ENCODE measurements around the gene RAD50.
A peak's percentile ranks its signal among the peaks of the same experiment; 100 is the strongest.
"Not testable (repeated sequence)": the region's sequence is repeated elsewhere in the genome, so short reads cannot be mapped to it uniquely, and the experiment has no call there.

The RAD50 gene
- total RNA-seq = 1.3 to 7.4 (median 4.8) reads per million in 17 experiments

DNA sequence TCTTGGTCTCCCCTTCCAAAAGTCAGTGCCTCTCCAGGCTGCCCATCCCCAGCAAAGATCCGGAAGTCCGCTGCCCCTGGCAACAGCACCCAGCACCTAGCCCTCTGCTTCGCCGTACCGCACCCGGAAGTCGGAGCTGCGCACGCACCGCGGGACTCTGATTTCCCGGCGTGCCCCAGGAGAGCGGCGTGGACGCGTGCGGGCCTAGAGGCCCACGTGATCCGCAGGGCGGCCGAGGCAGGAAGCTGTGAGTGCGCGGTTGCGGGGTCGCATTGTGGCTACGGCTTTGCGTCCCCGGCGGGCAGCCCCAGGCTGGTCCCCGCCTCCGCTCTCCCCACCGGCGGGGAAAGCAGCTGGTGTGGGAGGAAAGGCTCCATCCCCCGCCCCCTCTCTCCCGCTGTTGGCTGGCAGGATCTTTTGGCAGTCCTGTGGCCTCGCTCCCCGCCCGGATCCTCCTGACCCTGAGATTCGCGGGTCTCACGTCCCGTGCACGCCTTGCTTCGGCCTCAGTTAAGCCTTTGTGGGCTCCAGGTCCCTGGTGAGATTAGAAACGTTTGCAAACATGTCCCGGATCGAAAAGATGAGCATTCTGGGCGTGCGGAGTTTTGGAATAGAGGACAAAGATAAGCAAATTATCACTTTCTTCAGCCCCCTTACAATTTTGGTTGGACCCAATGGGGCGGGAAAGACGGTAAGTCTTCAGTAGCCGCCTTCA is at the start of gene RAD50:
RAD50 (plus strand) TSS at position 215 of the 715 bp plus-strand sequence; CDS start at position 563, 348 bp downstream.
- DNase-seq = peak; percentile 93 to 96 (median 94)

DNA sequence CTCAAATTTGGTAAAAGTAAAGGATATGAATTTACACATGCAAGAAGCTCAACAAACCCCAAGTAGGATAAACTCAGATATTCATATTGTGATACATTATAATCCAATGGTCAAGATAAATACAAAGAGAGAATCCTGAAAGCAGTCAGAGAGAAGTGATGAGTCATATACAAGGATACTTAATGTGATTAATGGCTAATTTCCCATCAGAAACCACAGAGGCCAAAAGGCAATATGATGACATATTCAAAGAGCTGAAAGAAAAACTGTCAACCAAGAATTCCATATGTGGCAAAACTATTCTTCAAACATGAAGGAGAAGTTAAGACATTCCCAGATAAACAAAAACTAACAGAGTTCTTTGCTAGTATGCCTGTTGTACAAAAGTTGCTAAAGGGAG is 46.7 kb upstream of the RAD50 start:
- no peak for DNase-seq

DNA sequence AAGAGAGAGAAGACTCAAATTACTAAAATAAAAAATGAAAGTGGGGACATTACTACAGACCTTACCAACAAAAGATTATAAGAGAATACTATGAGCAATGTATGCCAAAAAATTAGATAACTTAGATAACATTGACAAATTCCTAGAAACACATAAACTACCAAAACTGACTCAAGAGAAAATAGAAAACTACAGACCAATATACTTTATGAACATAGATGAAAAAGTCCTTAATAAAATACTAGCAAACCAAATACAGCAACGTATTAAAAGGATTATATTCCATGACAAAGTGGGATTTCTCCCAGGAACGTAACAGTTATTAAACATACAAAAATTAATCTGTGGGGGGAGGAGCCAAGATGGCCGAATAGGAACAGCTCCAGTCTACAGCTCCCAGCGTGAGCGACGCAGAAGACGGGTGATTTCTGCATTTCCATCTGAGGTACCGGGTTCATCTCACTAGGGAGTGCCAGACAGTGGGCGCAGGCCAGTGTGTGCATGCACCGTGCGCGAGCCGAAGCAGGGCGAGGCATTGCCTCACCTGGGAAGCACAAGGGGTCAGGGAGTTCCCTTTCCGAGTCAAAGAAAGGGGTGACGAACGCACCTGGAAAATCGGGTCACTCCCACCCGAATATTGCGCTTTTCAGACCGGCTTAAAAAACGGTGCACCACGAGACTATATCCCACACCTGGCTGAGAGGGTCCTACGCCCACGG is 43.0 kb upstream of the RAD50 start:
- DNase-seq = not testable (repeated sequence)

DNA sequence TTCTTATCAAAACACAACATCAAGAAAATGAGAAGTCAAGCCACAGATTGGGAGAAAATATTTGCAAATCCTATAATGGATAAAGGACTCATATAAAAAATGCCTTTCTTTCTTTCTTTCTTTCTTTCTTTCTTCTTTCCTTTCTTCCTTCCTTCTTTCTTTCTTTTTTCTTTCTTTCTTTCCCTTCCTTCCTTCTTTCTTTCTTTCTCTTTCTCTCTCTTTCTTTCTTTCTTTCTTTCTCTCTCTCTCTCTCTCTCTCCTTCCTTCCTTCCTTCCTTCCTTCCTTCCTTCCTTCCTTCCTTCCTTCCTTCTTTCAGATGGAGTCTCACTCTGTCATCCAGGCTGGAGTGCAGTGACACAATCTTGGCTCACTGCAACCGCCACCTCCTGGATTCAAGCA is 34.7 kb upstream of the RAD50 start:
- not testable (repeated sequence) for DNase-seq

DNA sequence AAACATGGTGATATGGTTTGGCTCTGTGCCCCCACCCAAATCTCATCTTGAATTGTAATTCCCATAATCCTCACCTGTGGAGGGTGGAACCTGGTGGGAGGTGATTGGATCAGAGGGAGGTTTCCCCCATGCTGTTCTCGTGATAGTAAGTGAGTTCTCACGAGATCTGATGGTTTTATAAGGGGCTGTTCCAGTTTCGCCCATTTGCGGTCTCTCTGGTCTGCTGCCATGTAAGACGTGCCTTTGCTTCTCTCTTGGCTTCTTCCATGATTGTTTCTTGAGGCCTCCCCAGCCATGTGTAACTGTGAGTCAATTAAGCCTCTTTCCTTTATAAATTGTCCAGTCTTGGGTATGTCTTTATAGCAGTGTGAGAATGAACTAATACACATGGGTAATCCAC is 31.9 kb upstream of the RAD50 start:
- not testable (repeated sequence) for DNase-seq

GRCh38 chr5:132525299-132525724 is 31.5 kb upstream of the RAD50 start:
- DNase-seq = peak in 2 of 4 experiments; percentile 15 to 19

DNA sequence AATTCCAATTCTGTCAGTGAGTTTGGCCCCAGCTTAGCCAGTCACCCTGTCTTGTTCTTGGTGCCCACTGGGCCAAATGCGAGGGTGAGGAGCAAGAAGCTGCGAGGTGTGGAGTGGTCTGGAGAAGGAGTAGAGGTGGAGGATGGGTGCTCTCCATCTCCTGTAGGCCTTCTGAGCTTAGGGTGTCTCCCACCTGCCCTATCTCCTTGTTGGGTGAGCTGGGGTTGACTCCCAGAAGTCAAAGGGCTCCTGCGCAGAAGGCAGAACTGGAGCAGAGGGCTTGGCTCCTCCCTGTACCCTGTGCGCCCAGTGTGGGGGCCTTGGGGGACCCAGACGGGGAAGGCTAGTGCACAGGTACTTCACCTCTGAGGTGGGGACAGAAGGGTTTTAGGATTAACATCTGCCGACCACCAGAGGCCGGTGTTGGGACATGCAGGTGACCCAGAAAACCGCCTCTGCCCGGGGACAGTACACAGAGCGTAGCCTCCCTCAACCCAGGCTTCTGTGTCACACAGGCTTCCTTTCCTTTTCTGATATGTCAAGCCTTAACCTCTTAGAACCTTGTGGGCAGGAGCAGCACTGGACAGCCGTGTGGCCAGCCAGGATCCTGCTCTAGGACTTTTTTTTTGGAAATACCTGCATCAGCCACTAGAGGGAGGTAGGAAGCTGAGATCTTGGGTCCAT is 30.3 kb upstream of the RAD50 start:
- DNase-seq = peak; percentile 69 to 85 (median 72)

- DNase-seq = peak in 1 of 4 experiments; percentile 3
Measured at GRCh38 chr5:132526974-132527564, 29.7 kb upstream of the RAD50 start.

- DNase-seq = no peak
Measured at GRCh38 chr5:132528021-132528420, 28.8 kb upstream of the RAD50 start.

DNA sequence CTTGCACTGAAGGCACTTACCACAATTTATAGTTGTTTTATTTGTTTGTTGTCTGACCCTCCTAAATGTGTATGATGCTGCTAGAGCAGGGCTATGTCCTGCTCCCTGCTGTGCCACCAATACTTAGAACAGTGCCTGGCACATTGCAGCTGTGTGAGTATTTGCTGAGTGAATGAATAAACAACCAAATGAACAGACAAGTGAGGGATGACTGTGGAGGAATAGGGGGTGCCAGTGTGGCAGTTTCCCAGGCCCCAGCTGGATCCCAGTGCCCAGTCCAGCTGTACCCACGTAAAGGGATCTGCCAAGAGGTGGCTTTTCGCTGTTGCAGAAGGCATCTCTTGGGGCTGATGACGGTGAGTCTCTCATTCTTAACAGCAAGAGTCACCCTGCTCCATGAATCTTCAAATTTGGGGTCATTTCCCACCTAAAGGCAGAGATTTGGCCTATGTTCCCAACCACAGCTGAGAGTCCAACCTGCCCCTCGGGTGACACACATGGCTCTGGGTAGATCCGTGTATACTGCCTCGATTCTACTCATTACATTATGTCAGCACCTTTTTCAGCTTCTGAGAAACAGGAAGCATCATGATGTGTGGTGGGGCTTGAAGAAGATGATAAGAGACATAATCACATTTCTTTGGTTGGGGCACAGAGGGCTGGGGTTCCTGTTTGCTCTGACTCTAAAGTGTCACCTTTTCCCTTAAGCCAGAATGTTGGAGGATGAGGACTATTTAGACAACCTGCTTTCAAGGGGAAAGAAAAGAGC is 27.7 kb upstream of the RAD50 start:
- DNase-seq = no peak

- no peak for DNase-seq
Measured at GRCh38 chr5:132530946-132531345, 25.8 kb upstream of the RAD50 start.

DNA sequence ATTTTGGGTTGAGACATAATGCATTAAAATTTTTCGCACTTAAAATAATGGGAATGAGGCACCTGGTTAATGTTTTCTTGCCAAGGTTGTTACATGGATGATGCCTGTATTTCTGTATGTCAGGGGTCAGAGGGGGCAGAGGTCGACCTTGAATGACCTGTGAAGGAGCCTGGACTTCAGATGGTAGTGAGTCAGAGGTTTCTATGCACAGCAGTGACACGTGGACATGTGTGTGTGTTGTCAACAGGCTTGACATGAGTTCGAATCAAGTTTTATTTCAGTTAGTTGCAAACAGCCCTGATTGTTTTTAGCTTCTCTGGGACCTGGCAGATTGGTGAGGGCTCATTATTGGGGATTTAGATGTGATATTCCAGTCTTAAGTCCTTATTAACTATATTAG is 17.1 kb upstream of the RAD50 start:
- peak in 1 of 4 experiments; percentile 26 for DNase-seq

DNA sequence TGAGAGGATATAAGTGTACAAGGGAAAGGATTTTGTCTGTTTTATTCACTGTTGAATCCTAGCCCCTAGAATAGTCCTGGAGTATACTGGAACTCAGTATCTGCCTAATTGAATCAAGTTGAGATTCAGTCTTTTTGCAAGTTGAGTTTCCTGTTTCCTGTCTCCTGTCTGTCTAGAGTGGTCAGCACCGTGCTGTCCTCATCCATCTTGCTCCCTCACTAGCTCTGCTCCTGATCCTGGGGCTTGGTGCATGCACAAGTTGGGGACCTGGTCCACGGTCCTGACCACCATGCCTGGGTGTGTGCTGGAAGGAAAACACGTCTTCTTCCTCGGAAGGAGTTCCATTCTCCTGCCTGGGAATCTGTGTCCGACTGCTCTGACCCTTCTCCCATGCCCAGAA is 16.6 kb upstream of the RAD50 start:
- DNase-seq = no peak

GRCh38 chr5:132540764-132541163 is 16.0 kb upstream of the RAD50 start:
- DNase-seq = no peak

DNA sequence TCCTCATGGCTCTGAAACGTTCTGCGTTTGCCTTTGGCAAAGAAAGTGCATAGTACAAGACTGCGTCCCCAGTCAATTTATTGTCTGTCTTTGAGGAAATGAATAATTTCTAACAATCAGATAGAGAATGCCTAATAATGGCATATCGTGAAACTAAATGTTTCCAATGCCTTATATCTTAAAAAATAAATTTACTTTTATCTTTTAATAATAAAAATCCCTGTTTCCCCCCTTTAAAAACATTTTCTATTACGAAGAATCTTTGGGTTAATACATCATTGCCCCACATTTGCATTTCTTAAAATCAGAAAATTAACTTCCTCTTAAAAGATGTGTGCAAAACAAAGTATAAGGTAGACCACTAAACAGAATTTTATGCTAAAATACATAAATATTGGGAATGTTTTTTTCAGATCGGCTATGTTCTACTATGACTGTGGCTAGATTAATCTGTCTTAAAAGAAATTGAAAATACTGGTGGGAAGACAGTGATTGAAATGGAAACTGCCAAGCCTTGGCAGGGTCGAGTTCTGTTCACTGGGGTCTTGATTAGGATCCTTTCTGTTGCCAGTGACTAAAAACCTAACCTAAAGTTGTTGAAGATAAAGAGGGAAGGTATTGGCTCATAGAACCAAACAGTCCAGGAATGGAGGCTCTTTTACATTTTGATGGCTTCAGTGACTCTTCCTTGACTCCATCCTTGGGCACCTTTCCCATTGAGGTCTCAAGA is 13.1 kb upstream of the RAD50 start, which contains the start of gene IL5:
IL5 (minus strand) TSS at position 51 of the 730 bp plus-strand sequence; CDS start at position 7, 44 bp downstream.
- DNase-seq = no peak

DNA sequence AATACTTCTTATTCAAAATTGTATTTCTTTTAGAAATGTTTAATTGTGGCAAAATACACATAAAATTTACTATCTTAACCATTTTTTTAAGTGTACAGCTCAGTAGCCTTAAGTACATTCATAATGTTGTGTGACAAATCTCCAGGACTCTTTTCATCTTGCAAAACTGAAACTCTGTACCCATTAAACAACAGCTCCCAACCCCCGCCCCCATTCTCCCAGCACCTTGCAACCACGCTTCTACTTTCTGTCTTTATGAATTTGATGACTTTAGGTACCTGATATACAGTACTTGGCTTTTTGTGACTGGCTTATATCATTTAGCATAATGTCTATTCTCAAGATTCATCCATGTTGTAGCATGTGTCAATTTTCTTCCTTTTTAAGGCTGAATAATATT is 10.7 kb upstream of the RAD50 start:
- no peak for DNase-seq

- no peak for DNase-seq
Measured at GRCh38 chr5:132547269-132547668, 9.5 kb upstream of the RAD50 start.

DNA sequence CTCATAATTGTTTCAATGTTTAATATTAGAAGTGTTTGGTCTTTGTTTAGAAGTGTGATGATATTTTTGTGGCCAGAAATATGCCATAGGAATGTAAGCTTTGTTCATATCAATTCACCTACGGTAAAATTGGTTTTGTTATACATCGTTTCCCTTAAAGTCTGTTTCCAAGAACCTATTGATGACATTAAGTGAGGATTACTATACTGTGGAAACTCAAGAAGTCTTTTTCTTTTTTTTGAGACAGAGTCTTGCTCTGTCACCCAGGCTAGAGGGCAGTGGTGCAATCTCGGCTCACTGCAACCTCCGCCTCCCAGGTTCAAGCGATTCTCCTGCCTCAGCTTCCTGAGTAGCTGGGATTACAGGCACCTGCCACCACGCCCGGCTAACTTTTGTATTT is 7.9 kb upstream of the RAD50 start:
- not testable (repeated sequence) for DNase-seq

- DNase-seq = no peak
Measured at GRCh38 chr5:132549576-132549975, 7.2 kb upstream of the RAD50 start.

GRCh38 chr5:132556153-132556762 is 519 bp upstream of the RAD50 start:
- no peak for DNase-seq
